Measurements from ENCODE around the gene ITGB3.

Gene ITGB3

GRCh38 chr17:47231334-47231733 lies 22.3 kb upstream of the ITGB3 start:
- Histone ChIP-seq H4K8ac (ENCODE audit: low read depth, low read length) (no peak overlapping the region), H3K4ac (ENCODE audit: low read depth, low read length) (no peak overlapping the region), H3K27ac (ENCODE audit: low read depth, low read length) (no peak overlapping the region), H3K14ac (ENCODE audit: low read length) (no peak overlapping the region), H3K23ac (ENCODE audit: low read length) (no peak overlapping the region), H2BK12ac (ENCODE audit: low read length) (no peak overlapping the region), H3K79me1 (ENCODE audit: low read length) (no peaks in the 10 kb centered on the region), H2BK5ac (ENCODE audit: low read depth, low read length, poor library complexity) (no peak overlapping the region), H3K27me3 (ENCODE audit: insufficient read depth, low read length) (no peaks in the 10 kb centered on the region), H3K4me3 (ENCODE audit: low read depth, low read length) (no peak overlapping the region), H3K4me1 (ENCODE audit: control insufficient read depth in 1 of 2, insufficient read depth in 2 of 2, low read length in 2 of 2) (peaks cover 4 to 5% of the 10 kb centered on the region in 2 experiments), H3K36me3 (ENCODE audit: control insufficient read depth in 1 of 2, insufficient read depth in 2 of 2, low read length in 2 of 2) (no peaks in the 10 kb centered on the region), H4K12ac (ENCODE audit: low read depth, low read length) (no peak overlapping the region), H3K9me3 (ENCODE audit: insufficient read depth, low read depth, low read length) (no peaks in the 10 kb centered on the region), H3K9ac (ENCODE audit: low read length) (no peak overlapping the region), H3K4me2 (ENCODE audit: low read length) (no peak overlapping the region), H2BK120ac (ENCODE audit: insufficient read depth, low read length, poor library complexity) (no peak overlapping the region), H3K18ac (ENCODE audit: low read length) (no peak overlapping the region), H2AK5ac (ENCODE audit: low read length) (no peak overlapping the region), H3K79me2 (ENCODE audit: control insufficient read depth, insufficient read depth, low read length, poor library complexity) (no peaks in the 10 kb centered on the region), H2AFZ (ENCODE audit: insufficient read depth, low read length, poor library complexity) (no peak overlapping the region), H4K91ac (ENCODE audit: low read depth, low read length) (no peak overlapping the region)
- no peak for DNase-seq
- no CpG with 5 or more reads among the region's 3 CpGs for WGBS (ENCODE audit: extremely low coverage, insufficient coverage, insufficient read length)

GRCh38 chr17:47231866-47232265 lies 21.8 kb upstream of the ITGB3 start:
- Histone ChIP-seq H3K9ac (ENCODE audit: low read length) (no peak overlapping the region), H3K27me3 (ENCODE audit: insufficient read depth, low read length) (no peaks in the 10 kb centered on the region), H4K8ac (ENCODE audit: low read depth, low read length) (no peak overlapping the region), H3K79me2 (ENCODE audit: control insufficient read depth, insufficient read depth, low read length, poor library complexity) (no peaks in the 10 kb centered on the region), H3K14ac (ENCODE audit: low read length) (no peak overlapping the region), H3K9me3 (ENCODE audit: insufficient read depth, low read depth, low read length) (no peaks in the 10 kb centered on the region), H2BK5ac (ENCODE audit: low read depth, low read length, poor library complexity) (no peak overlapping the region), H2BK12ac (ENCODE audit: low read length) (no peak overlapping the region), H4K91ac (ENCODE audit: low read depth, low read length) (no peak overlapping the region), H2BK120ac (ENCODE audit: insufficient read depth, low read length, poor library complexity) (no peak overlapping the region), H3K4me2 (ENCODE audit: low read length) (no peak overlapping the region), H4K12ac (ENCODE audit: low read depth, low read length) (no peak overlapping the region), H3K4me3 (ENCODE audit: low read depth, low read length) (no peak overlapping the region), H3K79me1 (ENCODE audit: low read length) (no peaks in the 10 kb centered on the region), H3K18ac (ENCODE audit: low read length) (no peak overlapping the region), H3K4ac (ENCODE audit: low read depth, low read length) (no peak overlapping the region), H2AFZ (ENCODE audit: insufficient read depth, low read length, poor library complexity) (no peak overlapping the region), H2AK5ac (ENCODE audit: low read length) (no peak overlapping the region), H3K36me3 (ENCODE audit: control insufficient read depth in 1 of 2, insufficient read depth in 2 of 2, low read length in 2 of 2) (no peaks in the 10 kb centered on the region), H3K23ac (ENCODE audit: low read length) (no peak overlapping the region), H3K27ac (ENCODE audit: low read depth, low read length) (no peak overlapping the region), H3K4me1 (ENCODE audit: control insufficient read depth in 1 of 2, insufficient read depth in 2 of 2, low read length in 2 of 2) (peaks cover 4 to 5% of the 10 kb centered on the region in 2 experiments)
- no peak for DNase-seq
- no CpG with 5 or more reads among the region's 3 CpGs for WGBS (ENCODE audit: extremely low coverage, insufficient coverage, insufficient read length)

GRCh38 chr17:47232465-47232864 lies 21.2 kb upstream of the ITGB3 start:
- H2BK12ac ChIP-seq (ENCODE audit: low read length): no peak overlapping the region
- H4K91ac ChIP-seq (ENCODE audit: low read depth, low read length): no peak overlapping the region
- H2AFZ ChIP-seq (ENCODE audit: insufficient read depth, low read length, poor library complexity): no peak overlapping the region
- H2AK5ac ChIP-seq (ENCODE audit: low read length): no peak overlapping the region
- no peak for DNase-seq
- no peak overlapping the region for H3K23ac ChIP-seq (ENCODE audit: low read length)
- H3K79me1 ChIP-seq (ENCODE audit: low read length): no peaks in the 10 kb centered on the region
- no peaks in the 10 kb centered on the region for H3K9me3 ChIP-seq (ENCODE audit: insufficient read depth, low read depth, low read length)
- WGBS (ENCODE audit: extremely low coverage, insufficient coverage, insufficient read length): no CpG with 5 or more reads among the region's 2 CpGs
- H3K4me2 ChIP-seq (ENCODE audit: low read length): no peak overlapping the region
- no peak overlapping the region for H3K14ac ChIP-seq (ENCODE audit: low read length)
- no peak overlapping the region for H2BK5ac ChIP-seq (ENCODE audit: low read depth, low read length, poor library complexity)
- H4K12ac ChIP-seq (ENCODE audit: low read depth, low read length): no peak overlapping the region
- no peak overlapping the region for H4K8ac ChIP-seq (ENCODE audit: low read depth, low read length)
- no peaks in the 10 kb centered on the region for H3K27me3 ChIP-seq (ENCODE audit: insufficient read depth, low read length)
- H3K36me3 ChIP-seq (ENCODE audit: control insufficient read depth in 1 of 2, insufficient read depth in 2 of 2, low read length in 2 of 2): no peaks in the 10 kb centered on the region
- H3K18ac ChIP-seq (ENCODE audit: low read length): no peak overlapping the region
- H3K4me3 ChIP-seq (ENCODE audit: low read depth, low read length): no peak overlapping the region
- H3K79me2 ChIP-seq (ENCODE audit: control insufficient read depth, insufficient read depth, low read length, poor library complexity): no peaks in the 10 kb centered on the region
- H3K27ac ChIP-seq (ENCODE audit: low read depth, low read length): no peak overlapping the region
- H3K4ac ChIP-seq (ENCODE audit: low read depth, low read length): no peak overlapping the region
- H3K4me1 ChIP-seq (ENCODE audit: control insufficient read depth in 1 of 2, insufficient read depth in 2 of 2, low read length in 2 of 2): peaks cover 4 to 5% of the 10 kb centered on the region in 2 experiments
- H3K9ac ChIP-seq (ENCODE audit: low read length): no peak overlapping the region
- no peak overlapping the region for H2BK120ac ChIP-seq (ENCODE audit: insufficient read depth, low read length, poor library complexity)

- H3K36me3 ChIP-seq (ENCODE audit: control insufficient read depth in 1 of 2, insufficient read depth in 2 of 2, low read length in 2 of 2): no peaks in the 10 kb centered on the region
- no peaks in the 10 kb centered on the region for H3K9me3 ChIP-seq (ENCODE audit: insufficient read depth, low read depth, low read length)
- H4K12ac ChIP-seq (ENCODE audit: low read depth, low read length): no peak overlapping the region
- no peak overlapping the region for H3K23ac ChIP-seq (ENCODE audit: low read length)
- no peaks in the 10 kb centered on the region for H3K27me3 ChIP-seq (ENCODE audit: insufficient read depth, low read length)
- H2BK120ac ChIP-seq (ENCODE audit: insufficient read depth, low read length, poor library complexity): no peak overlapping the region
- no CpG with 5 or more reads among the region's 3 CpGs for WGBS (ENCODE audit: extremely low coverage, insufficient coverage, insufficient read length)
- no peak overlapping the region for H3K4ac ChIP-seq (ENCODE audit: low read depth, low read length)
- H3K9ac ChIP-seq (ENCODE audit: low read length): no peak overlapping the region
- no peak for DNase-seq
- no peak overlapping the region for H2AK5ac ChIP-seq (ENCODE audit: low read length)
- no peaks in the 10 kb centered on the region for H3K79me2 ChIP-seq (ENCODE audit: control insufficient read depth, insufficient read depth, low read length, poor library complexity)
- no peak overlapping the region for H3K18ac ChIP-seq (ENCODE audit: low read length)
- H4K91ac ChIP-seq (ENCODE audit: low read depth, low read length): no peak overlapping the region
- H3K14ac ChIP-seq (ENCODE audit: low read length): no peak overlapping the region
- H3K27ac ChIP-seq (ENCODE audit: low read depth, low read length): no peak overlapping the region
- no peak overlapping the region for H2BK12ac ChIP-seq (ENCODE audit: low read length)
- H4K8ac ChIP-seq (ENCODE audit: low read depth, low read length): no peak overlapping the region
- no peak overlapping the region for H3K4me3 ChIP-seq (ENCODE audit: low read depth, low read length)
- H2AFZ ChIP-seq (ENCODE audit: insufficient read depth, low read length, poor library complexity): no peak overlapping the region
- no peaks in the 10 kb centered on the region for H3K79me1 ChIP-seq (ENCODE audit: low read length)
- no peak overlapping the region for H2BK5ac ChIP-seq (ENCODE audit: low read depth, low read length, poor library complexity)
- H3K4me2 ChIP-seq (ENCODE audit: low read length): no peak overlapping the region
- H3K4me1 ChIP-seq (ENCODE audit: control insufficient read depth in 1 of 2, insufficient read depth in 2 of 2, low read length in 2 of 2): peaks cover 2 to 5% of the 10 kb centered on the region in 2 experiments
Observed at GRCh38 chr17:47235506-47235905, 18.1 kb upstream of the ITGB3 start.
